Esophagus squamous epithelium (tissue), 5 donors: Measurements from ENCODE around the gene DNAJC12. TPM values are rescaled to one million over a fixed set of nuclear protein-coding genes. Genes with fewer than 3 reads are reported as not detected.

Experiments used
- DNase-seq: peaks from one replicate; lab custom pipeline; 2025; lab: John Stamatoyannopoulos, UW
- H3K27ac ChIP-seq, 4 donors: fragments of 200-600 bp; sonication (generic); one replicate each; pipeline ENCODE4 v1.5.1; 2016 to 2019; ENCODE audit warnings: mild to moderate bottlenecking in 1 of 4
- H3K27me3 ChIP-seq, 4 donors: fragments of 200-600 bp; sonication (generic); 1 replicate in 3 of 4; 2 replicates in 1 of 4; pipeline versions ENCODE4 v1.5.1 to v1.6.0; 2017 to 2021; ENCODE audit warnings: antibody characterized with exemption in 1 of 4
- H3K36me3 ChIP-seq, 3 donors: fragments of 200-600 bp; sonication (generic); one replicate each; pipeline ENCODE4 v1.5.1; 2016 to 2019
- H3K4me1 ChIP-seq, 3 donors: fragments of 200-600 bp; sonication (generic); one replicate each; pipeline ENCODE4 v1.5.1; 2017 to 2019
- H3K4me3 ChIP-seq, 4 donors: fragments of 200-600 bp; sonication (generic); 1 replicate in 3 of 4; 2 replicates in 1 of 4; pipeline ENCODE4 v1.5.1; 2016 to 2019; ENCODE audit warnings: mild to moderate bottlenecking in 2 of 4, moderate library complexity in 1 of 4
- H3K9me3 ChIP-seq, 3 donors: fragments of 200-600 bp; sonication (generic); one replicate each; pipeline ENCODE4 v1.5.1; 2016 to 2019
- POLR2A ChIP-seq, 4 donors: fragments of 450-650 bp; IDR thresholded peaks; one replicate each; pipeline ENCODE4 v1.6.1; 2017; ENCODE audit warnings: antibody characterized with exemption in 4 of 4, mild to moderate bottlenecking in 4 of 4, moderate library complexity in 3 of 4
- WGBS, 2 donors: methylation state at CpG; one replicate each; pipeline ENCODE4 v1.1.5; 2018; 5-methylcytosine and 5-hydroxymethylcytosine counted together
- intact Hi-C: fragments of 100-400 bp; cut with DNase I; formaldehyde crosslinking; loops from one replicate; pipeline ENCODE4 v1.15.0; 2022
- total RNA-seq, 4 donors: library from RNA; depleted of rRNA; stranded (reverse); fragments of >200 nt; gene quantifications; one replicate each; pipeline ENCODE4 v1.1.0, GENCODE V29; 2016
- TF ChIP-seq, protein P1 (sequence below), 6 experiments: fragments of 450-650 bp in 4 of 6; fragments of 200-600 bp in 2 of 6; sonication (generic) in 2 of 6; IDR thresholded peaks; one replicate each; pipeline ENCODE4 v1.5.1; 2016 to 2019; ENCODE audit warnings: antibody characterized with exemption in 6 of 6, mild to moderate bottlenecking in 4 of 6, moderate library complexity in 4 of 6
- donor health status: DM: yes; HTN: yes; CAD: no.

The DNAJC12 gene
- total RNA-seq, 4 donors from 2014 or later: 0.76 to 2.7 TPM; not detected in 2

DNA sequence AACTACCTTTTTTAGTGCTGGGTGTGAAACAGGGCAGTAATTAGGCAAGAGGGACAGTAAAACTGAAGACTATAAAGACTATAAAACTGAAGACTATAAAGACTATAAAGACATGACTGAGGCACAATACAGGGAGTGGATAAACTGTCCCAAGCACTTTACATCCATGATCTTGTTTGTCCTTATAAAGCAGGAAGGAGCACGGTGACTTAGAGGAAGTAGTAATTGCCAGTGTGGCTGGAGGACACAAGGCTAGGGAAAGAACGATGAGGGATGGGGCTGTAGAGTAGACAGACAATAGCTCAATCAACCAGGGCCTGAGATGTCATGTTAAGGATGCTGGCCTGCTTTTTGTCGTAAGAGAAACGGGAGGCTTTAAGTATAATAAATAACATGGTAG lies 26.0 kb downstream of the DNAJC12 start:
- intact Hi-C loops: no loop called here
- no peak for DNase-seq
- Histone ChIP-seq H3K4me1 (no peaks in the 10 kb centered on the region), H3K4me3 (no peak overlapping the region), H3K36me3 (no peaks in the 10 kb centered on the region), H3K27me3 (no peaks in the 10 kb centered on the region), H3K27ac (no peak overlapping the region), H3K9me3 (no peaks in the 10 kb centered on the region)
- no peak for TF ChIP-seq POLR2A (IDR thresholded peaks at IDR 0.05)
- TF ChIP-seq, protein P1, sequence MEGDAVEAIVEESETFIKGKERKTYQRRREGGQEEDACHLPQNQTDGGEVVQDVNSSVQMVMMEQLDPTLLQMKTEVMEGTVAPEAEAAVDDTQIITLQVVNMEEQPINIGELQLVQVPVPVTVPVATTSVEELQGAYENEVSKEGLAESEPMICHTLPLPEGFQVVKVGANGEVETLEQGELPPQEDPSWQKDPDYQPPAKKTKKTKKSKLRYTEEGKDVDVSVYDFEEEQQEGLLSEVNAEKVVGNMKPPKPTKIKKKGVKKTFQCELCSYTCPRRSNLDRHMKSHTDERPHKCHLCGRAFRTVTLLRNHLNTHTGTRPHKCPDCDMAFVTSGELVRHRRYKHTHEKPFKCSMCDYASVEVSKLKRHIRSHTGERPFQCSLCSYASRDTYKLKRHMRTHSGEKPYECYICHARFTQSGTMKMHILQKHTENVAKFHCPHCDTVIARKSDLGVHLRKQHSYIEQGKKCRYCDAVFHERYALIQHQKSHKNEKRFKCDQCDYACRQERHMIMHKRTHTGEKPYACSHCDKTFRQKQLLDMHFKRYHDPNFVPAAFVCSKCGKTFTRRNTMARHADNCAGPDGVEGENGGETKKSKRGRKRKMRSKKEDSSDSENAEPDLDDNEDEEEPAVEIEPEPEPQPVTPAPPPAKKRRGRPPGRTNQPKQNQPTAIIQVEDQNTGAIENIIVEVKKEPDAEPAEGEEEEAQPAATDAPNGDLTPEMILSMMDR (IDR thresholded peaks at IDR 0.05): no peak
- WGBS, 2 donors: 76 to 78% methylated on average over 4 of the region's 4 CpGs

DNA sequence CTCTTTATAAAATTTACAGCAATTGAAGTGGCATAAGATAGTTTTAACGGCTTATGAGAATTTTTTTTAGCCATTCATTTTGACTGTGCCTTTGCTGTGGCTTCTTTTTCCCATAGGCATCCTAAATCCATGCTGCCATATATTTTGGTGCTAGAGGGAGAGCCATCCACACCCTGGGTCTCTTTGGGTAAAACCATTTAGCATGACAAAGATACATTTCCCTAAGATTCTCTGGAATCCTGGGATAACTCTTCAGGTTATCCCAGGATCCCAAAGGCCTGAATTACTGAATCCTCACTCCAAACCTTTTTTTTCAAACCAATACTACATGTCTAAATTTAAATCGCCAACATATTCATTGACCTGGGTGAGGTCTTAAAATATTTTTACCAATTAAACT lies 28.9 kb downstream of the DNAJC12 start:
- intact Hi-C loops: no loop called here
- no peak for DNase-seq
- Histone ChIP-seq H3K27me3 (no peaks in the 10 kb centered on the region), H3K27ac (no peak overlapping the region), H3K4me1 (no peaks in the 10 kb centered on the region), H3K9me3 (no peaks in the 10 kb centered on the region), H3K36me3 (no peaks in the 10 kb centered on the region), H3K4me3 (no peak overlapping the region)
- 100% methylated on average over 2 of the region's 2 CpGs for WGBS, 2 donors
- TF ChIP-seq POLR2A (IDR thresholded peaks at IDR 0.05): no peak
- TF ChIP-seq, protein P1 (IDR thresholded peaks at IDR 0.05): no peak

DNA sequence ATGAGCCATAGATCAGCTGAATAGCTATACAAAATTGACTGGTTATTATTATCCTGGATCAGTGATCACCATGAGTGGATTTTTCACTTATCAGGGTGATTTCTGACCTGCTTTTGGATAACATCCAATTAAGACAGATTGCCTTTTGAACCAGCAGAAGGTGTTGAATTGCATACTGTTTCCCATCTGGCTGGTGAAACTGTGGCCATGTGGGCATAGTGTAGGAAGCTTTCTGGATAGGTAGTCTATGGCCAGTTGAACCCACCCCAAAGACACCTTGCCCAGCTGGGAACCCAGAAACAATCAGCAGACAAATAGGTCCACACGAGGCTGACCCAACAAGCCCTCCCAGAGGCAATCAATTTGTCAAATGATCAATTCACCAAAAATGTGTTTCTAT lies 29.3 kb downstream of the DNAJC12 start:
- no peak for TF ChIP-seq POLR2A (IDR thresholded peaks at IDR 0.05)
- TF ChIP-seq, protein P1 (IDR thresholded peaks at IDR 0.05): no peak
- no peak for DNase-seq
- no peaks in the 10 kb centered on the region for H3K36me3 ChIP-seq
- H3K27ac ChIP-seq: no peak overlapping the region
- H3K9me3 ChIP-seq: no peaks in the 10 kb centered on the region
- no peaks in the 10 kb centered on the region for H3K4me1 ChIP-seq
- intact Hi-C loops: no loop called here
- 31 to 64% methylated on average over 1 of the region's 1 CpG for WGBS, 2 donors
- no peaks in the 10 kb centered on the region for H3K27me3 ChIP-seq
- H3K4me3 ChIP-seq: no peak overlapping the region

DNA sequence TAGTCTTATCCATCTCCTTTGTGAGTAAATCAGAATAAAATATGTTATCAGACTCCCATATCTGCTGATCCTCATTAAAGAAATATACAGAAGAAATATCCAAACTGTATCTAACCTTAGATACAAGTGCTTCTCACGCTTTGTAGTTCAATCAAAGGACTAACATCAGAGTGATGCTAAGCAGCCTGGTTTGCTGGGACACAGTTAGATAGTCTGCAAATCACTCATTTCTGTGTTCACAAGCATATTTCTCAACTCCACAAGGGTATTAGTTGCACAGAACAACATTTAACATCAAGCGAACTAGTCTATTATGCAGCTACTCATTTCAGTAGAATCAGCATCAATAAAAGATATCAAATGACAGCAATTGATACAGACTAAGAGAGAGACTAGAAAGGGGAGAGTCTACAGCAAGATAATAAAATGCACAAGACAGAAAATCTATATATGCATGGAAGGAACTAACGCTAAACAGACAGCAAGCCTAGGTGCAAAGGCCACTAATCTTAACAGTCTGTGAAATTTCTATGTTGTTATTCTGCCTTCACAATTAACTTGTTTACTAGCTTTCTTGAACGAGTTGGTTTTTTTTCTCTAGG lies 30.0 kb downstream of the DNAJC12 start:
- H3K27me3 ChIP-seq: no peaks in the 10 kb centered on the region
- H3K27ac ChIP-seq: no peak overlapping the region
- H3K9me3 ChIP-seq: no peaks in the 10 kb centered on the region
- no peaks in the 10 kb centered on the region for H3K36me3 ChIP-seq
- H3K4me3 ChIP-seq: no peak overlapping the region
- DNase-seq: no peak
- intact Hi-C loops: no loop called here
- TF ChIP-seq, protein P1 (IDR thresholded peaks at IDR 0.05): no peak
- no peak for TF ChIP-seq POLR2A (IDR thresholded peaks at IDR 0.05)
- 70 to 76% methylated on average over 4 of the region's 4 CpGs for WGBS, 2 donors
- H3K4me1 ChIP-seq: no peaks in the 10 kb centered on the region

DNA sequence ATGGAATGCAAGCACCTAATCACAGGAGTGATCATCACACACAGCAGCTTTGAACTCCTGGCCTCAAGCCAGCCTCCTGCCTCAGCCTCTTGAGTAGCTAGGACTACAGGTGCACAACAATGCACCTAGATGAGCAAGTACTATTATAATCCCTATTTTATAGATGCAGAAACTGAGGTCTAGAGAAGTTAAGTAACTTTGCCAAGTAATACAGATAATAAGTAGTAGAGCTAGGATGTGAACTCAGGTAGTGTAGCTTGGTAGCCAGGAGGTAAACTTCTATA lies 33.7 kb downstream of the DNAJC12 start:
- H3K4me3 ChIP-seq: no peak overlapping the region
- no peaks in the 10 kb centered on the region for H3K36me3 ChIP-seq
- H3K27me3 ChIP-seq: no peaks in the 10 kb centered on the region
- TF ChIP-seq, protein P1 (IDR thresholded peaks at IDR 0.05): no peak
- TF ChIP-seq POLR2A (IDR thresholded peaks at IDR 0.05): no peak
- H3K4me1 ChIP-seq: no peaks in the 10 kb centered on the region
- H3K27ac ChIP-seq: no peak overlapping the region
- DNase-seq: no peak
- no peaks in the 10 kb centered on the region for H3K9me3 ChIP-seq
- intact Hi-C loops: no loop called here
